HG02943 (cell line): ENCODE measurements around the gene CARD14.

Source experiments
- ATAC-seq: cut with Tn5 transposase; IDR thresholded peaks from one replicate; pipeline ENCODE4 v1.9.1; 2021; ENCODE audit warnings: mild to moderate bottlenecking, low read depth, moderate library complexity; ENCODE audit not compliant: unreplicated experiment

CARD14 gene

DNA sequence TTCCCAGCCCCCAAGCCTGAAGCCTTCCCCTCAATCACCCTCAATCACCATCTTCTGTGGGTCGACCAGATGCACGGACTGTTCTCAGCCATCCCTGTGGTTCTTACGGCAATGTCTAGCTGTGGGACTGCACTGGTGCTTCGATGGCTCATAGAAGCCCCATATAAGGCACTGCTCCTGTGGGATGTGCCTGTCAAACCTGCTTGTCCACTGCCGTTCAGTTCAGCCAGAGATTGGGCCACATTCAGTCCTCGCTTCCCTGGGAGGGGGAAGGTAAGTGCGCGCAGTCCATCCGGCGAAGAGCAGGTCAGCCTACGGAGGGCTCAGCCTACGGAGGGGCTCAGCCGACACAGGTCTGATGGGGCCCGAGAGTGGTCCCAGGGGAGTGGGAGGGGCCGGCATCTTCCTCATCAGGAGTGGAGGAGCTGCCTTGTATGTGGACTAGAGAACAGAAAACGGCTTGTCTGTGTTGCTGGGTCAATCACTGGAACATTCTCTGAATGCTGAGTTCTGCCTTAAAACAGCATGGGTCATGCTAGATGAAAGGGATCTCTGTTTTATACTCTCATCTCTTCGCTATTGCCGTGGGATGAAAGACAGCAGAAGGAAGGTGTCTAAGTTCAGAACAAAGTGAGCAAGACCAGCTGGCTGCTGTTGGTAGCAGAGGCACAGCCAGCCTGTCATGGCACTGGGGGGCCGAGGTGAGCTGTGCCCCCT, at the start of gene CARD14:
TSS of gene CARD14 (plus strand) at position 247 of the 717 bp plus-strand sequence. CDS start 11,409 bp downstream, outside the sequence.
- no peak for ATAC-seq

DNA sequence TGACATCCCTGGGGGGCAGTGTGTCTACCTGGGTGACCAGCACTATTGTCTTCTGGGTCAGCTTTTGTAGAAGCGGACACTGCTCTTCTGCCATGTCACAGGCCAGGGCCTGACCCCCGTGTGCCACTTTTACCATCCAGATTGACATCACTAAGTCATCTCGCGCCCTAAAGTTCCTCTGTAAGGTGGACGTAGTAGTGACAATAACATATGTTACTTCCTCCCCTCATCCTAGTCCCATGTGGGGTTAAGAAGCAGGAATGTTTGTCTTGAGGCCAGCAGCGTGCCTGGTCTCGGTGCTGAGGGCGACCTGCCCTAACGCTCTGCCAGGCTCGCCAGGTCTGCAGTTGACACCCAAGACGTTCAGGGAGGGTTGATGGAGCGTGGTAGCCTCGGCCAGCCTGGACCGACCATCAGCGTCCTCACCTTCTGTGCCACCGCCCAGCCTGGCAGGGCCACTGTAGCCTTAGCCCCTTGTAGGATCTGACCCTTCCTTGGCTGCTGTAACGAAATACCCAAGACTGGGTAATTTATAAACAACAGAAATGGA, 47.7 kb upstream of the CARD14 start:
- no peak for ATAC-seq

DNA sequence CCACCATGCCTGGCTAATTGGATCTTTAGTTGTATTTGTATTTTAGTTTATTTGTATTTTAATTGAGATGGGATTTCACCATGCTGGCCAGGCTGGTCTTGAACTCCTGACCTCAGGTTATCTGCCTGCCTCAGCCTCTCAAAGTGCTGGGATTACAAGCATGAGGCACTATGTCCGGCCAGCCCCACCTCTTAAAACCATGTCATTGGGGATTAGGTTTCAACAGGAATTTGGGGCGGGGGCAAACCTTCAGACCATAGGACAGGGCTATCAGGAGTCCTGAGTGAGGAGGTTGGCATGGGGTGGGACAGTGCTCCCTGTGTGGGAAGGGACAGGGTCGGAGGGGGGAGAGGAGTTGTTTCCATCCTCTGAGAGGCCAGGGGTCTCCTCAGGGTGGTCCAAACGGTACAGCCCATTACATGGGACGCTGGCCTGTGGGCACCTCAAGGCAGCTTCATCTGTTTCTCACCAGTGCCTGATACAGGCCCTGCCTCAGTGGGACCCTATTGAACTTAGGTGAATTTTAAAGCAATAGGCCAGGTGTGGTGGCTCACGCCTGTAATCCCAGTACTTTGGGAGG, 46.8 kb upstream of the CARD14 start:
- ATAC-seq: no peak

DNA sequence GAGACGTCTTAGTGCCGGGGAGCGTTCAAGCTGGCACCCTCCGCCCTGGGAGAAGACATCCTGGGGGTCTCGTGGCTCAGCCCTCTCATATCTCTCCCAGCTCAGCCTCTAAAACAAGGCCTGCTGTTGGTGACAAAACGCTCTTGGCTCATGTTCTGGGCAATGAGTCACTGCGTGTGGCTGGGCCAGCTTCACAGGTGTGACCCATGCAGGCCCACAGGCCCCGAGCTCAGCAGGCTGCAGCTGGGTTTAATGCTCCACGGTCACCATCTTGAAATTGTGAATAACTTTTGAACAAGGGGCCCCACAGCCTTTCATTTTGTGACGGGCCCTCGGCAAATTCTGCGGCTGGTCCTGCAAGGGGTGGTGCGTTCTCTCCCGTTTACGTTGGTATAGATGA, 46.0 kb upstream of the CARD14 start:
- ATAC-seq: no peak

DNA sequence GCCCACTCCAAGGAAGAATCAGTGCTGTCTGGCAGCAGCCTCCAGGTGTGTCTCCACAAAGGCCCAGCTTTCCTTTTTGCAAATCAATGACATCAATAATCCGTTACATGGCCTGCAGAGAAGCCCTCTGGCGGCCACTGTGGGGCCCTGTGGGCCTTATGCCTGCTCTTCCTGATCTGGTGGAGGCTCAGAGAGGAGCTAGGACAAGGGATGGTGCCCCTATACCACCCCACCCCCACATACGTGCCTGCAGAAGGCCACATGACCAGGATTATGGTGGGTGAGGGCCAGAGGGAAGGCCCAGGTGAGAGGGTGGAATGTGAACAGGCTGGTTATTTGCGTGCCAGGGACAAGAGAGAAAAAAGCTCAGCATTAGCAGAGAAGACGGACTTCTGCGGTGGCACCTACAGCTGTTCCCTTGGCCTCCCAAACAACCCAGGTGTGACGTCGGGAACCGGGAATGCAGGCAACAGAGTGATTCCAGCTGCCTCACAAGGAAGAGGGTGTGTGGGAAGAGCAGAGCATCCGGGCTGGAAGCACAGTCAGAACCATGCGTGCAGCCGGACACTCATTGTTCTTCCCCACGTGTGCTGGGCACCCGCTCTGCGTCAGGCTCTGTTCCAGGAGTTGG, 45.4 kb upstream of the CARD14 start:
- no peak for ATAC-seq

GRCh38 chr17:80125656-80126448, 44.0 kb upstream of the CARD14 start:
- no peak for ATAC-seq

DNA sequence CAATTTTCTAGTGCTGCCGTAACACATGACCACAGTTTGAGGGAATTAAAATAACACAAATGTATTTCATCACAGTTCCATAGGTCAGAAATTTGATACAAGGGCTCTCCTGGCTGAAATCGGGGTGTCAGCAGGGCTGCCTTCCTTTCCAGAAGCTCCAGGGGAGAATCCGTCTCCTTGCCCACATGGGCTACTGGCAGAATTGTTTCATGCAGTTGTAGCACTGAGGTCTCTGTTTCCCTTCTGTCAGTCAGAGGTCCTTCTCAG, 43.4 kb upstream of the CARD14 start:
- ATAC-seq: no peak

DNA sequence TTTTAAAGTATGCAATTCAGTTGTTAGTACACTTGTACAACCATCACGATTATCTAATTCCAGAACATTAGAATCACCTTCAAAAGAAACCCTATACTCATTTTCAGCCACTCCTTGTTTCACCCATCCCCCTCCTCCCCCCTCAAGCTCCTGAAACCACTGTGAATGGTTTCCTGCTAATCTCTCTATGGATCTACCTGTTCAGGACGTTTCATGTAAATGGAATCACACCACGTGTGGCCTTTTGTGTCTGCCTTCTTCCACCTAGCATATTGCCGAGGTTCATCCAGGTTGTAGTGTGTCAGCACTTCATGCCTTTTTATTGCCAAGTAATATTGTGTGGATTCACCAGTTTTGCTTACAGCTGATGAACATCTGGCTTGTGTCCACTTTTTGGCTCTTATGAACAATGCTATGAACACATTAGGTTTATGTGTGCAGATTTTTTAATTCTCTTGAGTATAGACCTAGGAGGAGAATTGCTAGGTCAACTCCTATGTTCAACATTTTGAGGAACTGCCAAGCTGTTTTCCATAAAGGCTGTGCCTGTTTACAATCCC, 40.7 kb upstream of the CARD14 start:
- ATAC-seq: no peak

- ATAC-seq: no peak
Observed at GRCh38 chr17:80130992-80131391, 38.8 kb upstream of the CARD14 start.

DNA sequence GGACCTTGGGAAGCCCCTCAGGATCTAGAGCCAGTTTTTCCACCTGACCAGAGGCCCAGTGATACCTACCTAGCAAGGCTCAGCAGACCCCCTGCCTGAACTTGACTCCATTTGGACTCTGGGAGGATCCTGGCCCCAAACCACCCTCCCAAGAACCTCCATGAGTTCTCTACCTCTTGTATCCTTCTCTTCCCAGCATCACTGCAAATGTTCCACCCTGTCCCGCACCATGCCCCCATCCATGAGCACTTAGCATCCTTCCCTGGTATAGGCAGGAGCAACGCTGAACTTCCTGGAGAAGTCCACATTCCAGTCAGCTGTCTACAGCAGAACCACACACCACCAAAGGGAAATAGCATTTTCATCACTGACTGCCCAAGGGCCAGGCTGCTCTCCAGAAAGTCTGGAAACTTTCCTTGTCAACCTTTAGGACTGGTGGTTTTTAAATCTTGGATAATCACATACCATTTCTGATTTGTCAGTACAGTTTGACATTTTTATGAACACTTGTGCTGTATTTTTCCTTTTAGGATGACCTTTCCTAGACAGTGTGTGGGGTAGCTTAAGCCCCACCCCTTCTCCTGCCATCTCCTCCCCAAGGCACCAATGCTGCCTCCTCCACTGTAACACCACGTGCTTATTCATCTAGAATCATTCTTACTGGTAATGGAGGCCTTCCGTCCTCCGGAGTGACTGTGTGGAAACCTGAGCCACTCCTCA, 36.8 kb upstream of the CARD14 start:
- ATAC-seq: no peak

- ATAC-seq: no peak
Observed at GRCh38 chr17:80133626-80133970, 36.2 kb upstream of the CARD14 start.

GRCh38 chr17:80137131-80137530, 32.7 kb upstream of the CARD14 start:
- ATAC-seq: no peak

GRCh38 chr17:80138856-80139426, 30.9 kb upstream of the CARD14 start:
- no peak for ATAC-seq

GRCh38 chr17:80141463-80142165, 28.2 kb upstream of the CARD14 start:
- ATAC-seq: no peak

GRCh38 chr17:80142929-80143328, 26.9 kb upstream of the CARD14 start:
- ATAC-seq: no peak

DNA sequence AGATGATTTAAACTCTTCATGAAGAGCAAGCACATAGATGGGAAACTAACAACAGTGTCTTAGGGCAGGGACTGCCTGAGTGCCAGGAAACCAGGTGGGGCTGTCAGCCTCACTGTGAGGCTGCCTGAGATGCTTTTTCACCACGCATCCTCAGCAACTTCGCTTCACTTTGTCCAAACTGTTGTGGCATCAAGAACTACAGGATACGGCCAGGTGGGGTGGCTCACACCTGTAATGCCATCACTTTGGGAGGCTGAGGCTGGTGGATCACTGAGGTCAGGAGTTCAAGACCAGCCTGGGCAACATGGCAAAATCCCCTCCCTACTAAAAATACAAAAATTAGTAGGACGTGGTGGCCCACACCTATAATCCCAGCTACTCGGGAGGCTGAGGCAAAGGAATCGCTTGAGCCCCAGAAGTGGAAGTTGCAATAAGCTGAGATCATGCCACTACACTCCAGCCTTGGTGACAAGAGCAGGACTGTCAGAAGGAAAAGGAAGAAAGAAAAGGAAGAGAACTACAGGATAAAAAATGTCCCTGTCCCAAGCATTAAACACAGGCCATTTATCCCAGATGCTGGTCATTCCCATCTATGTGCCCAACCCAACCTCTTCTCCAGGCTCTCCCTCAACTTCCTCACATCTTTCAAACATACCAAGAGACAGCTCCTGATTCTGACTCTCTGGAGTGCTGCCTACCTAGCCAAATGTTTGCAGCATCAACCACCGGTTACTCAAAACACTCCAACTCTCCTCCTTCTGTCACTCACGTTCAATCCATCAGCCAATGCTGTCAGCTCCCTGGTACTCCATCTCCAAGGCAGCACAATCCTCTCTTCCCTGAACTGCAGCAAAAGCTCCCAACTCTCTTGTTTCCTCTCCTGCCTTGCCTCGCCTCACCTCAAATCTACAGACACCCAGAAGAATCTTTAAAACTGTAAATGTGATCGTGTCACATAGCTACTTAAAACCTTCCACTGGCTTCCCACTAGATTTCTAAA, 24.5 kb upstream of the CARD14 start:
- ATAC-seq: no peak

GRCh38 chr17:80146121-80147034, 23.5 kb upstream of the CARD14 start:
- ATAC-seq: peak; percentile 33
